NCI-H2227 treated with DMSO at 0.1 percent for 48 hours (cell line): ENCODE results near the gene ADGB.

Experiments used
- DNase-seq: peaks from one replicate; lab custom pipeline; 2025; lab: John Stamatoyannopoulos, UW

Gene ADGB

DNA sequence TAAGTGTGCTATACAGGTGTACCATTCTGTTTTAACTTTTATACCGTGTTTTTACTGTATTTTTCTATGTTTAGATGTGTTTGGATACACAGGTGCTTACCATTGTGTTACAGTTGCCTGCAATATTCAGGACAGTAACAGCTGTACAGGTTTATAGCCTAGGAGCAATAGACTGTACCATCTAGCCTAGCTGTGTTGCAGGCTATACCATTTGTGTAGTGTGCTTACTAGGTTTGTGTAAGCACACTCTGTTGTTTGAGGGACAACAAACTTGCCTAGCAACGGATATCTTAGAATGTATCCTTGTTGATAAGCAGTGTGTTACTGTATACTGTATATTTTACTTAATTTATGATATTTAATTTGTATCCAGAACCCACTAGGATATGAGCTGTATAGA, 35.2 kb downstream of the ADGB start:
- DNase-seq: no peak

DNA sequence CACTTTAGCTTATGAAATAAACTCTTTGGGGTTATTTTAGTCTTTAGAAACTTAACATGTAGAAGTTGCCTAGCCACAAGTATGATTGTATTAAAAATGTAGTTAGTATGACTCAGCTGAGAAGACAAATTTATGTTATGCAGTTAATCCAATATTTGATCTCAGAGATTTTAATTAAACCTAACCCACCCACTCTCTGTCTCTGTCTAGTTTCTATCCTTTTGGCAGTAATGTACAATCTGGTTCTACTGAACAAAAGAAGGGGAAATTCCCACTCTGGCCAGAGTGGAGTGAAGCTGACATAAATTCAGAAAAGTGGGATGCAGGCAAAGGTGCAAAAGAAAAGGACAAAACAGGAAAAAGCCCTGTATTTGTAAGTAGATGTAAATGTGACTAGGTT, 36.4 kb downstream of the ADGB start:
- no peak for DNase-seq

DNA sequence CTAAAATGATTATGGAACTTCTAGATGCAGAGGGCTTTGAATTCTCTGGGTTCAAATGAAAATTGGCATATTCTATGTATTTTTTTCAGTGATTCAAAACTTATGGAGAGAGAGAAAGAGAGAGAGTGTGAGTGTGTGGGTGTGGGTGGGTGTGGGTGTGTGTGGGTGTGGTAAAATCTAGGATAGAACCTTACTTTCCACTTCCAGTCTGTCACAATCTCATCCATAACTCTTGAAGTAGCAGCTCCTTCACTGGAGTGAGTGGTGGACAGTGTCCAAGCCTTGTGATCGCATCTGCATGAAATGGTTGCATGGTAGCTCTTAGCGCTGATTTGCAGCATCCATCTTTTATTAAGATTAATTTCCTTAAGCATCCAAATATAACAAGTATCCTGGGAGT, 37.7 kb downstream of the ADGB start:
- no peak for DNase-seq

DNA sequence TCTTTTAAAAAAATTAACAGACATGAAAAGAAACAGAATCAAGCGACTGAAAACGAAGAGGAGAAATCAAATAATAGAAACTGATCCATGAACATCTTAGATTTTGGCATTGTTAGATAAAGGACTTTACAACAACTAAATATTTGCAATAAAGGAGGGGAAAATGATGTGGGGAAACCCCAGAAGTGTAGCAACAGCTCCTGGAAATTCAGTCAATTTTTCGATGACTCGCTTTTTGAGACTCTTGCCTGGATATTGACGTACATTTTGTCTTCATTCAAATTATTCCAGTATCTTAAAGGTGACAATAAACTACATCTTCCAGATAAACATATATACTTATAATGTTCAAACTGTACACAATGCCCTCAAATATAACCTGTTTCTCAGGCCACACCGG, 44.1 kb downstream of the ADGB start:
- no peak for DNase-seq

DNA sequence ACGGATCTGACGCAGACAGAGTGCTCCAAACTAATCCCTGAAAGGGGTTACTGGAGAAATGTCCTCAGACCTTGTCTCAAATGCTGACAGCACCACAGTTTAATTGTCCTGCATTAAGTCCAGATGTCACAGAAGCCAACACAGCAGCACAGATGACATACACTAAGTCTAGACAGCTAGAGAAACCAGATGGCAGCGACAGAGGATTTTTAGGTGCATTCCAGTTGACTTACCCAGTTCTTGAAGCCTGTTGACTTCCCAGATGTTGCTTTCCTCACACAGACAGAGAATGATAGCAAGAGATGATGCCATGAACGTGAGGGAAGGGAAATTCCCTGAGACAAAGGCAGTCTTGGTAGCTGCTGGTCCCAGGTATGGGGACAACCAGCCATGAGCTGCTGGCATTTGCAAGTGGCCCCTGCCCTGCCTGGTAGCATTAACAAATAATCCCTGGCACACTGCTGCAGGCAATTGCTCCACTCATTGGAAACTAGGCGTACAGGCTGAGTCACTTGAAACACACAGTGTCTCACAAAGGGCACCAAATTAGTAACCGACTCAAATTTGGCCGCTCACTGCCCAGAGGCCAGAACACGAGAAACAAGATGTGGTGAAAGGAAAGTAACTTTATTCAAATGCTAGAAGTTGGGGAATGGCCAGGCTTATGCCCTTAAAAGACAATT, 52.2 kb downstream of the ADGB start:
- DNase-seq: no peak

DNA sequence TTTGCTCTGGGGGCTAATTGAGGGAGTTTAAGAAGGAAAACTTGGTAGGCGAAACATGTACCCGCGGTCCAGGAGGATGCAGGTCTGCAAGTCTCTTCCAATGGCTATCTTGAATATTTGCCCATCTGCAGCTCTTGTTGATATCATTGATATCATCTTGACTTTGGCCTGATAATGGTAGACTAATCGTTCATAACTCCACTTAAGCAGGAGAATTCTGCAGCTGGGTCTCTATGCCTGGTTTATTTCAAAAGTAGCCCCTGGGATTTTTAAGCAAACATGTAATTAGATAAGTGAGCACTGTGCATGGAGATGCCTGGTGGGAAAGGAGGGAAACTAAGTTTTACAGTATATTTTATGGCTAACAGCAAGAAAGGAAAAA, 52.7 kb downstream of the ADGB start:
- DNase-seq: no peak

DNA sequence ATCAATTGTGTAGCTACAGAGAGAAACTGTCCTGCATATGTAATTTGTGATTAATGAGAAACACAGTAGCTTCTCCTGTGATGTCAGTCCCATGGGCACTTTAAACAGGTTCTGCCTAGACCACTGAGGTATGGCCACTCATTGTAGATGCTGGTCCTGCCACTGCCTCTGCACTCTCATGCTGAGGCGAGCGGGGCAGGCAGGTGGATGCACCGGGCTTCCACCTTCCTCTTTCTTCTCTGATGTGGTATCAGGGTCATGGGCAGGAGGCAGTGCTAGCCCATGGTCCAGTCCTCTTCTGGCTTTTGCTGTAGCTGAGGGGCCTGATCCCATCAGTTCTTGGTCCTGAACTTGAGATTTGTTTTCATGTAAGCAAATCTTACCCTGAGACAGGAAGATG, 58.7 kb downstream of the ADGB start:
- no peak for DNase-seq

DNA sequence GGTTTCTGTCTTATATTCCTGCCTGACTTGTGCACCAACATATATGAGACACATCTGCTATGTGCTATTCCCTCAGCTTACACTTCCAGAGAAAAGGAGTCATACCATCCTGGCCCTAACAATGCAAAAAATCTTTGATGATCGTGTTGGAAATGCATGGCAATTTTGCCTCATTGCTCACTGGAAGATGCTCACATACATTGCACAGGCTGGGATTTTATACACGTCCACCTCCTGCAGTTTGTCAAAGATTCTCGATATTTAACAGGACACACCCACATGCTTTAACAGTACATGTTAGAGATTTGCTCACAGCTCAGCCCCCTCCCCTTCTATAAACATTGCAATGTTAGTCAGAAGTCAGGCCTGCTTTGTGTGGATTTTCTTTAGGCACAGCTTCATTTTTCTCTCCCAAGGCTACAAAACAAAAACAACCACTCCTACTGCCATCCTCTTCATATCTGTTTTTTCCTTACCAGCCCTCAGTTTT, 66.1 kb downstream of the ADGB start:
- DNase-seq: no peak

DNA sequence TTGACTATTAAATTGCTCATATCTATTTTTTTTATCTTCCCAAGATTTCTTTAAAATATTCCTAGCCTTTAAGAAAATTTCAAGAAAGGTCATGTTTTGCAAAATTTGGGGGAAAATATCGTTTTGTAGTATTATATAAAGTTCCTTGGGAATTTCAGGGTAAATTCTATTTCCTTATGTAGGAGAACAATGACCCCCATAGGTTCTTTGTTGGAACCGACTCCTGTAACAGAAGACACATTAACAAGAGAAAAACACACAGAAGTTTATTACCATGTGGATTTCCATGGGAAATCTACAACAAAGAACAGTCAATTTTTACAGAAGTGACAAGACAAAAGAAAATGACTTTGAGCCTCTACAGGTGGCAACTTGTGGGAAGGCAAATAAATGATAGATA, 68.1 kb downstream of the ADGB start:
- no peak for DNase-seq

DNA sequence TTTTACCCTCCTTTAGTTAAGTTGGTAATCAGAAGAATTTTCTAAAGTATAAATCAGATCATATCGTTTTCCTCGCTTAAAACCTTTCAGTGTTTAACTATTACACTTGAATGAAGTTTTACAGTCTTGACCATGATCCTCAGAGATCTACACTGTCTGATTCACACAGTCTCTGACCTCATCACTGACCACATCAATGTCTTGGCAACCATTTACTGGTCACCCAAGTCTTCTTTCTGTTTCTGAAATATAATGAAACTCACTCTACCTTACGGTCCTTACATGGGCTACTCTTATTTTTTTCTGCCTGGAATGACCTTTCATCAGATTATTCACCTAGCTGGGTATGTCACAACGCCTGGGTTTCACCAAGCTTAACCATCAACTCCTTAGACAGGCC, 71.4 kb downstream of the ADGB start:
- DNase-seq: no peak

DNA sequence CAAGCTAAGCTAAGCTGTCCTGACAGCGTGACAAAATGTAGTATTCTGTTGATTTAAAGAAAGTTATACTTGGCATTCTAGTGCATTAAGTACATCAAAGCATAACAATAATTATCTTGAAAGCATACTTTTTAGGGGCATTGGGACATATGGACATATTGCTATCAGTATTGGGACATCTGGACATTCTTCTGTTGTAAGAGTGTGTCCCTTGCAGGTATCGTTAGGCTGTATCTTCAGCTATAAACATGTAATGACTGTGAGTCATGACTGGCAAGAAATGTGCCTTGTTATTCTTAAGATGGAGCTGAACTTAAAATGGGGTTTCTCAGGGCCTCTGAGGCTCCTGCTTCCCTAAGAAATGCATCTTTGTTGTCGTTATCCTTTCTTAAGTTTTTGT, 74.3 kb downstream of the ADGB start:
- no peak for DNase-seq

DNA sequence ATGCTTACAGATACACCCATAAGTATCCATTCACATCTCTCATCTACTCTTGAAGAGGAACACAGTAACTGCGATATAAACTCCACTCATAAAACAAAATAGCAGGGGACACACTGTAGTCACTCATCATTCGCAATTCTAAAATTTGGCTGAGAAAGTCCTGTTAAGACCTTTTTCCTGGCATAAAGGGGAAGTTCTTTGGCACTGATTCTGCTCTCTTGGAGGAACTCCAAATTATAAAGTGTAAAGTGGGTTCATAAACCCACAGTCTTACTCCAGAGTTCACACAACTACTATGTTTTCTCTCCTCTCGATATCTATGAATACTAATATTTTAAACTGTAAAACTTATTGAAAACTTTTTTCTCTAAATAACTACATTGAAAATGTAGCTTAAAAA, 80.6 kb downstream of the ADGB start:
- DNase-seq: no peak

DNA sequence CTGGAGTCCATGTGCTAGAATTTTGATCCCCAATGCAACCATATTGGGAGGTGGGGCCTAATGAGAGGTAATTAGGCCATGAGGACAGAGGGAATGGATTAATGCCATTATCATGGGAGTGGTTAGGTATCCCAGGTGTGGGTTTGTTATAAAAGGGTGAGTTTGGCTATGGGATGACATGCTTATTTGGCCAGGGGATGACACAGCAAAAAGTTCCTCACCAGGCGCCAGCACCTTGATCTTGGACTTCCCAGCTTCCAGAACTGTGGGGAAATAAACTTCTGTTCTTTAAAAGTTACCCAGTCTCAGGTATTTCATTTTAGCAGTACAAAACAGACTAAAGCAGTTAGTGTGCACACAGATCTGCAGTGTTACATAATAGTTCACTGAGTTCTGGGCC, 84.1 kb downstream of the ADGB start:
- no peak for DNase-seq

DNA sequence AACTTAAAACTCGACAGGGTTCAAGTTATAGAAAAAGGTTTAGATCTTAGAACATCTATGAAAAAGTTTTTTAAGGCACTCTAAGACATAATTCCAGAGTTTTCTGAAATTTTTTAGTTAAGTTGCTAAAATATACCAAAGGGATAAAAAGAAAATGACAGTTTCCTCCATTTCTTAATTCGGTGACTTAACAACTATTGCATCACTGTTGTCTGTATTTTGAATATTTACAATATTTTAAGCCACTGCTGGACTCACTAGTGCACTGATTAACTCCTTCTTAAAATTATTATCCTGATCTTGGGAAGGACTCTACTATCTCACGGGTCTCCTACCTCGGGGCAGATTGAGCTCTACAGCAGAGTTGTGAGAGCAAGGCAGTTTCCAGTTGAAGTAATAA, 91.0 kb downstream of the ADGB start:
- no peak for DNase-seq

DNA sequence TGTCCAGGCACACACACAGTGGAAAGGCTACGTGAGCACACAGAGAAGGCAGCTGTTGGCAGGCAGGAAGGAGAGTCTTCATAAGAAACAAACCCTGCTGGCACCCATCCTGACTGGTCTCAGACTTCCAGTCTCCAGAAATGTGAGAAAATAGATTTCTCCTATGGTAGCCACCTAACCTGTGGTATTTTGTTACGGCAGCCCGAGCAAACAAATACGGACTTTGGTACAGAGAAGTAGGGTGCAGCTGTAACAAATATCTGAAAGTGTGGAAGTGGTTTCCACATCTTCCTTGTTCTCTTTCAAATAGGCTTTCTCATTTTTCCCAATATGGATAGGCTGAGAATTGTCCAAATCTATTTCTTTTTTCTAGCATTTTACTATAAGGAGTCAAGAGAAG, 94.6 kb downstream of the ADGB start:
- no peak for DNase-seq

DNA sequence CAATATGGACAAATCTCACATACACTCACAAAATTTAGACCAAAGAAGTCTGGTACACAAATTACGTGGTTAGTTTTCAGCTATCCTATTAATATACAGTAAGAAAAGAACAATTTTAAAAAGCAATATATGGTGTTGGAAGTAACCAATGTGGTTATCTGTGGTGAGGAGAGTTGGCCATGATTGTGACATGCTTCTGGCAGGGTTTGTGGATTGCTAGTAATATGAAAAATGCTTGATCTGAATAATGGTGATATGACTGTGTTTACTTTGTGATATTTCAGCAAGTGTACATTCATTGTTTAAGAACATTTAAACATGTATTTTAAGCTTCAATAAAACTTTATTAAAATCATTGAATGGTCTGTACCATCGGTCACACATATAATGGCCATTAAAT, 99.1 kb downstream of the ADGB start:
- DNase-seq: no peak

DNA sequence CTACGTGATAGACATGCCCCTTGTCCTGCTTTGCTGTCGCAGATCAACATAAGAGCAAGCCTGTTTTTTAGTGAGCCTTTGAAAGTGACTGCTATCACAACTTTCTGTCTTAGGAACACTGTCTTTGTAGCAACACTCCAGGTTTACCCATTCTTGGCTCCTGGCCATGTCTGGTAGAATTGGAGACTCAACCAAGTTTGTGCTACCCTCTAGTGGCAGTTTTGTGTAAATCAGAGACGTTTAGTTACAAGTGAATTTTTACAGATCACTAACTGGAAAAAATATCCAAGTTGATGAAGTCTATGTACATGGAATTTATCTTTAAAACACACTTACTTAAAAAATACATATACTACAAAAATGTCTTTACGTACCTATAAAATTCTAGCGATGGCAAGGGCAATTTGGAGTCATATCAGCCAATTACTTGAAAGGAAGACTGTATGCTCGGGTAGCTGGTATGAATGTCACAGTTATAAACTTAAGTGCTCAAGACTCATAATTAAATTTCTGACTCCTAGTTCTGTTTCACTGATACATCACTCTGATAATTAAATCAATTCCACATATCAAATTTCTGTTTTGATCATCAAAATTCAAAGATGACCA, 101.4 kb downstream of the ADGB start:
- peak; percentile 19 for DNase-seq

DNA sequence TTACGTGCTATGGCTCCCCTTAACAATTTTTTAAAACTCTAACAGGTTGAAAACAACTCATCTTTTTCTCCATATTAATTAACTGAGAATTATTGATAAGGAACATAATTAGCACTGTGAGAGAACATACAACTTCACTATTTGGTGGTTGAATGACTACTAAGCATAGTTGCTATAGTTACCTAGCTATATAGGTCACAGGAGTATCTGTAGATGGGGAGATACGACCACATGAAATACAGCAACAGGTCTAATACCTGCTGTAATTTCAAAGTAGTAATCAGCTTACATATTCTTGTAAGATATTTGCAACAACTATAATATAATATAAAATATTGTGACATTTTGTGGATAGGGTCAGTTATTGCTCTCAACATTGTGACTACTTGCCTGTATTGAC, 102.9 kb downstream of the ADGB start:
- DNase-seq: no peak

DNA sequence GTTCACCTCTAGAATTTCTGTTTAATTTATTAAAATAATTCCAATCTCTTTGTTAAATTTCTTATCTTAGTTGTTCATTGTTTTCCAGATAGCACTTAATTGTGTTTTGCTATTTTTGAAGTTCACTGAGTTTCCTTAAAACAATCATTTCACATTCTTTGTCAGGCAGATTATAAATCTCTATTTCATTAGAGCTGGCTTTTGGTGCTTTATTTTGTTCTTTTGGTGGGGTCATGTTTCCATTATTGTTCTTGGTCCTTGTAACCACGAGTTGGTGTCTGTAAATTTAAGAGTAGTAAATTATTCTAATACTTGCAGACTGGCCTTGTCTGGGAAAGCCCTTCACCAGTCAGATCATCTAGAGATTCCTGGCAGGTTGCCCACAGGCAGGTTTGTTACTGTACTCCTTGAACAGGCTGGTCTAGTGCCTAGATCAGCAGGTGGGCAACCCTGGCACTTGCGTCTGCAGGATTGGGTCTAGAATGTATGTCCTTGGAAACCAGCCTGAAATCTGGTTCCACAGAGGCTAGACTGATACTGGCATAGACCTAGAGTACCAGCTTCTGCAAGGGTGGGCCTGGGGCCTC, 110.4 kb downstream of the ADGB start:
- DNase-seq: no peak

DNA sequence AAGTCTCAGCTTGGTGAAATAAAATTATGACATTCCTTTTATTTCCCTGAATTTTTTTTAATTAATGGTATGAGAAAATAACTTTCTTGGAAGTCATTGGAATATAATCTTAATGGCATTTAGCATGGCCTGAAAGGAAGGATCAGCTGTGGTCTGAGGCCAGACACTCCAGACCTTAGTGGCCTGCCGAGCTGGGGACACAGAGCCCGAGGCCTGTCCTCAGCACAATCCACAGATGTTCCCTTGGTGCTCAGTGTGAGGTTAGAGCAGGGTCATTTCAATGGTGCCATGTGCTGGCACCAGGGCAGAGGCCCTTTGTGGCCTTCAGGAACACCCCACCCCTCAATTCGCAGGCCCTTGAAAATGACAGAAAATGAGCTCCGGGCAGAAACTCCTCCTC, 120.6 kb downstream of the ADGB start:
- no peak for DNase-seq

DNA sequence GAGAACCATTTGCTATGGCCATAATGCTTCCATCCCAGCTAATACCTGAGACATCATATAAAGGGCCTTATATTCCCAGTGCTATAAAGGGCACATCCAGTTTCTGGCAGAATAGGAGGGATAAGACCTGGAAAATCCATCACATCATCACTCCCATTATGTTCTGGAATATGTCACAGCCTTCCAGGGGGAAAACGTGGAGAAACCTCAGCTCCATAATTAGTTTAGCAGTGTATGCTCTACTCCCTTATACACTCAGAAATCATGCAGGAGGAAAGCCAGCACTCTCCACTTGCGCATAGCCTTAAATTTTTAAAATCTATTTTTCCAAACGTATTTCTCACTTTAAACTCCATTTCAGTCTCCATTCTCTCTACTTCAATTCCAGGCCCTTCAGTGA, 140.9 kb downstream of the ADGB start:
- DNase-seq: no peak

DNA sequence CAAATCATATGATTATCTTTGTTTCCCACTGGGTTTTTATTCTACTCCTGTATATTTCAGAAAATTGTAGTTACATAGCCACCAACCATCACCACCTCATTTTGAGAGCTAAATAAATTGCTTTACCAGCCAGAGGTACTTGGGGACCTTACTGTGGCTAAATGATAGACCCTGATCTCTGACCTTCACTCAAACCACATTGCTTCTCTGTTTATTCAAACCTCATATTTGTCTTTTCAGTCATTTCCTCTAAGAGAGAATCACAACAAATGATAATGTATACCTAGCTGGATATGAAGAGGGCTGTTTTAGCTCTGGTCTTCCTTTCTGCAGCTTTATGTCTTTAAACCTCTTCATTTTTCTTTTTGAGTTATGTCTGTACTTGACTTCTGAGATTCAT, 142.8 kb downstream of the ADGB start:
- no peak for DNase-seq

DNA sequence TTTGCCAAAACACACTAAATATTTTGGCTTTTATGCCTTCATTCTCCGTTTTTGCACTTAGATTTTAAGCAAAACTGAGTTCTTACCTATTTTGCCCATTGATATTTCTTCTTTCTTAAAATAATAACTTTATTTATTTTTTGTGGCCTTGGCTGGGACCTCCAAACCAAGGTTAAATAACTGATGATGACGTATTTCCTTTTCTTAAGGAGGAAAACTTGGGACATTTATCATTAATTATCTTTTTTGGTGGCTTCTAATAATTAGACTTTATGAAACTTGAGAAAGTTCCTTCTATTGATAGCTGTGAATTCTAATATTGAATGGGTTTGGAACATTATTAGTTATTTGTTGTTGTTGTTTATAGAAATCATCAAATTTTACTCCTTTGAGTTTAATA, 154.5 kb downstream of the ADGB start:
- no peak for DNase-seq

DNA sequence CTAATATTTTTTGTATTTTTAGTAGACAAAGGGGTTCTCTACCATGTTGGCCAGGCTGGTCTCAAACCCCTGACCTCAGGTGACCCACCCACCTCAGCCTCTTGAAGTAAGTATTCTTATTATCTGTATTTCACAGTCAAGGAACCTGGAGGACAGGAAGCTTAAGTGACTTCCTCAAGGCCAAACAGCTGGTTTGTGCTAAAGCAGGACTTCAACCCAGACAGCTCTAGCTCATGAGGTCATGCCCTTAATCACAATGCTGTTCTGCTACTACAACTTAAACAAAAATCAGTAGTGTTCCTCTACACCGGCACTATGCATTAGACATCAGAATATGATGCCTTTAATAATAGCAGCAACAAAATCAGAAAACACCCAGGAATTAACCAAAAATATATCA, 168.9 kb downstream of the ADGB start:
- DNase-seq: no peak
